Liver (tissue), 9 donors: ENCODE results near the gene STRADA. TPM values are rescaled to one million over a fixed set of nuclear protein-coding genes. Genes with fewer than 3 reads are reported as not detected.

Experiments
- DNase-seq: peaks from one replicate; pipeline ENCODE4 v3.0.0-alpha.2; 2017; ENCODE audit warnings: low spot score
- H3K27ac ChIP-seq, 2 donors: one replicate each; pipeline ENCODE4 v1.7.0; 2013; ENCODE audit warnings: inconsistent platforms in 2 of 2, low read length in 2 of 2, control low read depth in 1 of 2, low read depth in 1 of 2, mild to moderate bottlenecking in 1 of 2
- H3K27me3 ChIP-seq, 4 donors: one replicate each; pipeline versions ENCODE4 v1.6.1 to v1.7.0; 2013; ENCODE audit warnings: low read length in 3 of 4, inconsistent platforms in 1 of 4, mild to moderate bottlenecking in 1 of 4, moderate library complexity in 1 of 4; ENCODE audit not compliant: control insufficient read depth in 4 of 4, insufficient read depth in 4 of 4
- H3K36me3 ChIP-seq, 4 donors: one replicate each; pipeline versions ENCODE4 v1.6.1 to v1.7.0; 2013; ENCODE audit warnings: low read length in 3 of 4, mild to moderate bottlenecking in 3 of 4, low read depth in 1 of 4, moderate library complexity in 1 of 4; ENCODE audit not compliant: control insufficient read depth in 4 of 4, insufficient read depth in 3 of 4
- H3K4me1 ChIP-seq, 4 donors: one replicate each; pipeline versions ENCODE4 v1.6.1 to v1.7.0; 2013; ENCODE audit warnings: low read length in 3 of 4, mild to moderate bottlenecking in 3 of 4, moderate library complexity in 1 of 4; ENCODE audit not compliant: control insufficient read depth in 4 of 4, insufficient read depth in 4 of 4
- H3K4me3 ChIP-seq, 3 donors: one replicate each; pipeline versions ENCODE4 v1.6.1 to v1.7.0; 2013; ENCODE audit warnings: low read length in 3 of 3, control low read depth in 1 of 3, low read depth in 1 of 3, mild to moderate bottlenecking in 1 of 3
- H3K9ac ChIP-seq, 2 donors: one replicate each; pipeline ENCODE4 v1.7.0; 2013; ENCODE audit warnings: low read length in 2 of 2, mild to moderate bottlenecking in 2 of 2, moderate library complexity in 2 of 2, control low read depth in 1 of 2, low read depth in 1 of 2
- H3K9me3 ChIP-seq, 4 donors: one replicate each; pipeline versions ENCODE4 v1.6.1 to v1.7.0; 2013; ENCODE audit warnings: low read length in 3 of 4; ENCODE audit not compliant: control insufficient read depth in 4 of 4
- CTCF ChIP-seq: fragments of 150-350 bp; IDR thresholded peaks from 2 replicates; pipeline ENCODE4 v1.5.1; 2017; ENCODE audit warnings: improper control_type of control experiment, low read depth, low read length; ENCODE audit not compliant: missing input control
- EGR1 ChIP-seq, 2 donors: IDR thresholded peaks; 2 replicates each; pipeline ENCODE4 v1.6.1; 2016 to 2018; ENCODE audit warnings: antibody characterized with exemption in 2 of 2, low read depth in 2 of 2
- FOXA1 ChIP-seq: IDR thresholded peaks from 2 replicates; pipeline ENCODE4 v1.6.1; 2016; ENCODE audit warnings: antibody characterized with exemption
- FOXA2 ChIP-seq: IDR thresholded peaks from 2 replicates; pipeline ENCODE4 v1.6.1; 2016; ENCODE audit warnings: antibody characterized with exemption
- GABPA ChIP-seq, 2 donors: IDR thresholded peaks in 1 of 2; conservative IDR thresholded peaks in 1 of 2; 2 replicates each; pipeline ENCODE4 v1.6.1; 2016; ENCODE audit warnings: antibody characterized with exemption in 2 of 2, mild to moderate bottlenecking in 1 of 2, moderate library complexity in 1 of 2
- HNF4A ChIP-seq, 2 donors: conservative IDR thresholded peaks; 2 replicates each; pipeline ENCODE4 v1.6.1; 2016; ENCODE audit warnings: antibody characterized with exemption in 2 of 2, mild to moderate bottlenecking in 2 of 2
- JUND ChIP-seq, 2 donors: IDR thresholded peaks; 2 replicates each; pipeline ENCODE4 v1.6.1; 2016; ENCODE audit warnings: antibody characterized with exemption in 2 of 2
- NR2F2 ChIP-seq: IDR thresholded peaks from 2 replicates; pipeline ENCODE4 v1.6.1; 2016; ENCODE audit warnings: antibody characterized with exemption
- RAD21 ChIP-seq, 2 donors: IDR thresholded peaks; 2 replicates each; pipeline ENCODE4 v1.6.1; 2016; ENCODE audit warnings: antibody characterized with exemption in 2 of 2, mild to moderate bottlenecking in 2 of 2
- RXRA ChIP-seq, 2 donors: IDR thresholded peaks; 2 replicates each; pipeline ENCODE4 v1.6.1; 2017 to 2018; ENCODE audit warnings: antibody characterized with exemption in 2 of 2, mild to moderate bottlenecking in 1 of 2
- SP1 ChIP-seq: IDR thresholded peaks from 2 replicates; pipeline ENCODE4 v1.6.1; 2018; ENCODE audit warnings: antibody characterized with exemption, mild to moderate bottlenecking
- WGBS: extraction: QIAGEN DNeasy Blood & Tissue Kit; methylation state at CpG from one replicate; pipeline ENCODE4 v1.1.7; 2013; 5-methylcytosine and 5-hydroxymethylcytosine counted together
- polyA plus RNA-seq, 2 donors: library from polyadenylated mRNA; stranded (reverse) in 1 of 2; unstranded in 1 of 2; fragments of 200-250 nt in 1 of 2; fragments of >200 nt in 1 of 2; fragmentation: Nextera tagmentation in 1 of 2; extraction: Ambion mirVana in 1 of 2; gene quantifications; one replicate each; pipeline versions ENCODE4 v1.2.1 to v1.2.3, GENCODE V29; 2013 to 2015
- total RNA-seq, 2 donors: library from RNA; depleted of rRNA; stranded (reverse); fragments of >200 nt; gene quantifications; one replicate each; pipeline ENCODE4 v1.2.3, GENCODE V29; 2014
- TF ChIP-seq, protein P1 (sequence below): IDR thresholded peaks from 2 replicates; pipeline ENCODE4 v1.6.1; 2016; ENCODE audit warnings: antibody characterized with exemption
- donor health status: healthy.
- donor health status: healthy.
- donor health status: healthy.
- donor health status: healthy.
- donor health status: healthy.

The STRADA gene
- total and polyA plus RNA-seq, 4 donors: 7.7 to 17.9 (median 8.2) TPM

- Histone ChIP-seq H3K9me3 (no peaks in the 10 kb centered on the region), H3K27me3 (no peaks in the 10 kb centered on the region), H3K9ac (peak overlapping the region; percentile 76 to 95), H3K4me1 (peaks cover 7 to 25% (median 19%) of the 10 kb centered on the region in 4 donors), H3K27ac (peak overlapping the region; percentile 95 to 97), H3K36me3 (peaks cover 0 to 3% (median 0%) of the 10 kb centered on the region in 4 donors), H3K4me3 (peak overlapping the region; percentile 70 to 77 (median 75))
- TF ChIP-seq SP1 (no peak), EGR1 (IDR thresholded peaks at IDR 0.05; ENCODE audit: low read depth in 2 of 2) (no peak), FOXA1 (peak; percentile 27)
- 4% methylated on average over 7 of the region's 7 CpGs for WGBS
- no peak for DNase-seq
These were observed 31.2 kb upstream of the STRADA start for GRCh38 chr17:63772801-63773271.

- Histone ChIP-seq H3K4me3 (no peak overlapping the region), H3K27ac (no peak overlapping the region), H3K36me3 (peaks cover 0 to 15% (median 9%) of the 10 kb centered on the region in 4 donors), H3K27me3 (no peaks in the 10 kb centered on the region), H3K9ac (no peak overlapping the region), H3K9me3 (no peaks in the 10 kb centered on the region), H3K4me1 (peaks cover 2 to 11% (median 4%) of the 10 kb centered on the region in 4 donors)
- 96% methylated on average over 7 of the region's 7 CpGs for WGBS
- DNase-seq: no peak
- TF ChIP-seq FOXA2: no peak
- TF ChIP-seq GABPA (IDR thresholded peaks at IDR 0.05 in 1 of 2, conservative IDR thresholded peaks at IDR 0.05 in 1 of 2): no peak
- no peak for TF ChIP-seq NR2F2
- TF ChIP-seq HNF4A (conservative IDR thresholded peaks at IDR 0.05): no peak
- no peak for TF ChIP-seq JUND (IDR thresholded peaks at IDR 0.05)
- no peak for TF ChIP-seq RAD21 (IDR thresholded peaks at IDR 0.05)
- no peak for TF ChIP-seq EGR1 (IDR thresholded peaks at IDR 0.05; ENCODE audit: low read depth in 2 of 2)
These were observed 26.8 kb upstream of the STRADA start for GRCh38 chr17:63768433-63768832.

DNA sequence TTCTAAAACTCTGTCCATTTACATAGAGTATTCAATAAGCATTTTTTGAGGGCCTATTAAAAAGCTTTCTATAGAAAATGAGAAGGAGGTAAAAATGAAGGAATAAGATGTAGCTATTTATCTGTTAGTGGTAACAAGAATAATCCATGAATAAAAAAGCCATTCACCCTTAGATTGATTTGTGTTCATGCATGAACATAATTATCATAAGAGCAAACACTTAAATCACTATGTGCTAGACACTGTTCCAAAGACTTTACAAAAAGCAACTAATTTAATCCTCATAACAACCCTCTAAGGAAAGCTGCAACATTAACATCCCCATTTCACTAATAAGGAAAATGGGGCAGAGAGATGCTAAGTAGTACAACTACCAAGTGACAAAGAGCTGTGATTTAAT is 25.2 kb upstream of the STRADA start:
- Histone ChIP-seq H3K27me3 (no peaks in the 10 kb centered on the region), H3K36me3 (peaks cover 0 to 19% (median 13%) of the 10 kb centered on the region in 4 donors), H3K4me1 (peaks cover 4 to 20% (median 9%) of the 10 kb centered on the region in 4 donors), H3K4me3 (no peak overlapping the region), H3K9me3 (no peaks in the 10 kb centered on the region), H3K27ac (no peak overlapping the region), H3K9ac (no peak overlapping the region)
- no peak for DNase-seq
- TF ChIP-seq RXRA (IDR thresholded peaks at IDR 0.05) (no peak), CTCF (no peak)
- TF ChIP-seq, protein P1, sequence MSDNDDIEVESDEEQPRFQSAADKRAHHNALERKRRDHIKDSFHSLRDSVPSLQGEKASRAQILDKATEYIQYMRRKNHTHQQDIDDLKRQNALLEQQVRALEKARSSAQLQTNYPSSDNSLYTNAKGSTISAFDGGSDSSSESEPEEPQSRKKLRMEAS: no peak

GRCh38 chr17:63764716-63765115 is 23.1 kb upstream of the STRADA start:
- H3K9ac ChIP-seq: no peak overlapping the region
- H3K4me3 ChIP-seq: no peak overlapping the region
- H3K27me3 ChIP-seq: no peaks in the 10 kb centered on the region
- peaks cover 0 to 14% (median 11%) of the 10 kb centered on the region in 4 donors for H3K4me1 ChIP-seq
- TF ChIP-seq EGR1 (IDR thresholded peaks at IDR 0.05; ENCODE audit: low read depth in 2 of 2) (no peak), CTCF (no peak)
- peaks cover 4 to 30% (median 19%) of the 10 kb centered on the region in 4 donors for H3K36me3 ChIP-seq
- no peak overlapping the region for H3K27ac ChIP-seq
- DNase-seq: no peak
- no peaks in the 10 kb centered on the region for H3K9me3 ChIP-seq
- WGBS: 85% methylated on average over 4 of the region's 4 CpGs
